Natural killer cell (primary cell): Measurements from ENCODE around the gene CISD3. TPM values are rescaled to one million over a fixed set of nuclear protein-coding genes. Genes with fewer than 3 reads are reported as not detected.

Source experiments
- ATAC-seq, 3 donors: fragments of 150-1000 bp in 2 of 3; fragments of 200-7000 bp in 1 of 3; cut with Tn5 transposase; 1 replicate in 1 of 3; 2 replicates in 2 of 3; pipeline ENCODE4 v1.10.0; 2021; ENCODE audit warnings: mild to moderate bottlenecking in 2 of 3, moderate library complexity in 2 of 3
- DNase-seq, 2 donors: peaks; one replicate each; pipeline versions ENCODE4 v3.0.0 to v3.0.0-alpha.2; 2013 to 2021; ENCODE audit warnings: mixed read lengths in 1 of 2
- H3K27ac ChIP-seq: one replicate; pipeline ENCODE4 v1.5.1; 2013; ENCODE audit warnings: mild to moderate bottlenecking, low read length
- H3K27me3 ChIP-seq: one replicate; pipeline ENCODE4 v1.6.1; 2013; ENCODE audit warnings: low read length; ENCODE audit not compliant: control insufficient read depth, insufficient read depth
- H3K36me3 ChIP-seq: one replicate; pipeline ENCODE4 v1.6.1; 2013; ENCODE audit warnings: low read length; ENCODE audit not compliant: control insufficient read depth, insufficient read depth
- H3K4me1 ChIP-seq: one replicate; pipeline ENCODE4 v1.6.1; 2013; ENCODE audit warnings: low read length; ENCODE audit not compliant: control insufficient read depth, insufficient read depth
- H3K4me3 ChIP-seq: one replicate; pipeline ENCODE4 v1.5.1; 2013; ENCODE audit warnings: low read length
- H3K9me3 ChIP-seq: one replicate; pipeline ENCODE4 v1.6.1; 2013; ENCODE audit warnings: low read length; ENCODE audit not compliant: control insufficient read depth, insufficient read depth
- H3K27ac Mint-ChIP-seq, 2 donors: one replicate each; pipeline ENCODE4 v1.8.0; 2022; ENCODE audit warnings: mild to moderate bottlenecking in 2 of 2, mixed read lengths in 2 of 2, moderate library complexity in 1 of 2
- H3K27me3 Mint-ChIP-seq, 2 donors: one replicate each; pipeline ENCODE4 v1.8.0; 2022; ENCODE audit warnings: low read depth in 2 of 2, mixed read lengths in 2 of 2
- H3K36me3 Mint-ChIP-seq: one replicate; pipeline ENCODE4 v1.8.0; 2022; ENCODE audit warnings: mixed read lengths
- H3K4me1 Mint-ChIP-seq, 2 donors: one replicate each; pipeline ENCODE4 v1.8.0; 2022; ENCODE audit warnings: mixed read lengths in 2 of 2
- H3K4me3 Mint-ChIP-seq: one replicate; pipeline ENCODE4 v1.8.0; 2022; ENCODE audit warnings: mild to moderate bottlenecking, moderate library complexity, mixed read lengths
- H3K9me3 Mint-ChIP-seq, 2 donors: one replicate each; pipeline ENCODE4 v1.8.0; 2022; ENCODE audit warnings: mixed read lengths in 2 of 2
- WGBS: methylation state at CpG from one replicate; pipeline ENCODE4 v1.1.7; 2013; ENCODE audit warnings: missing lambda C conversion rate; ENCODE audit not compliant: insufficient coverage; 5-methylcytosine and 5-hydroxymethylcytosine counted together
- intact Hi-C: fragments of 100-400 bp; cut with micrococcal nuclease; formaldehyde crosslinking; loops from one replicate; pipeline ENCODE4 v1.14.2; 2022
- total RNA-seq, 4 donors: library from RNA; stranded (reverse); fragments of 120-200 nt in 1 of 4; gene quantifications; one replicate each; pipeline versions ENCODE4 v1.2.3 to v1.2.4, GENCODE V29; 2013 to 2022
- TF ChIP-seq, protein P1 (sequence below): fragments of 200-600 bp; IDR thresholded peaks from one replicate; pipeline ENCODE4 v1.8.0; 2022; ENCODE audit warnings: antibody characterized with exemption

Gene CISD3
- total RNA-seq, 3 donors from 2014 or later (not counting 1 experiment from before 2014, with no cell fraction given), result 32.6 to 37.4 (median 33.9) TPM

DNA sequence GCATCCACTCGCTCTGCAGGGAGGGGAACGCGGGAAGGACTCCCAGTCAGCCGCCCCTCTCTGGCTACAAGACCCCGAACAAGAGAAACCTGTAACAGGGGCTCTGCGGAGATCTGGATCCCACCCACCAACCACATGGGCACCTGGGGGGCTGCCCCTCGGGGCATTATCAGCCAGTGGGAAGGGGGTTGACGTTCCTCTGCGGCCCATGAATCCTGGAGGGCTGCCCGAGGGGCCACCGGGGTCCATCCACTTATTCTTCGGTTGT lies 19.8 kb downstream of the CISD3 start:
- peaks cover 39 to 43% of the 10 kb centered on the region in 2 donors for H3K27me3 Mint-ChIP-seq
- 8% methylated on average over 12 of the region's 12 CpGs for WGBS
- peaks cover 54 to 59% of the 10 kb centered on the region in 2 donors for H3K4me1 Mint-ChIP-seq
- H3K36me3 Mint-ChIP-seq, result peaks cover 7% of the 10 kb centered on the region
- H3K4me3 Mint-ChIP-seq, result peak overlapping the region; percentile 96
- no peaks in the 10 kb centered on the region for H3K9me3 Mint-ChIP-seq
- Histone ChIP-seq H3K36me3 (peaks cover 5% of the 10 kb centered on the region), H3K27me3 (peaks cover 41% of the 10 kb centered on the region), H3K27ac (no peak overlapping the region), H3K4me1 (peaks cover 71% of the 10 kb centered on the region), H3K4me3 (peak overlapping the region; percentile 17), H3K9me3 (no peaks in the 10 kb centered on the region)
- ATAC-seq, result no peak
- DNase-seq, result peak in 1 of 2 donors; percentile 27
- intact Hi-C loops, result loop anchor here (5.0 to 10.0 kb wide), 4 partner anchors 45 to 402 kb away; partner anchors contain the start of genes MLLT6 and PLXDC1
- H3K27ac Mint-ChIP-seq, result no peak overlapping the region
- TF ChIP-seq, protein P1, sequence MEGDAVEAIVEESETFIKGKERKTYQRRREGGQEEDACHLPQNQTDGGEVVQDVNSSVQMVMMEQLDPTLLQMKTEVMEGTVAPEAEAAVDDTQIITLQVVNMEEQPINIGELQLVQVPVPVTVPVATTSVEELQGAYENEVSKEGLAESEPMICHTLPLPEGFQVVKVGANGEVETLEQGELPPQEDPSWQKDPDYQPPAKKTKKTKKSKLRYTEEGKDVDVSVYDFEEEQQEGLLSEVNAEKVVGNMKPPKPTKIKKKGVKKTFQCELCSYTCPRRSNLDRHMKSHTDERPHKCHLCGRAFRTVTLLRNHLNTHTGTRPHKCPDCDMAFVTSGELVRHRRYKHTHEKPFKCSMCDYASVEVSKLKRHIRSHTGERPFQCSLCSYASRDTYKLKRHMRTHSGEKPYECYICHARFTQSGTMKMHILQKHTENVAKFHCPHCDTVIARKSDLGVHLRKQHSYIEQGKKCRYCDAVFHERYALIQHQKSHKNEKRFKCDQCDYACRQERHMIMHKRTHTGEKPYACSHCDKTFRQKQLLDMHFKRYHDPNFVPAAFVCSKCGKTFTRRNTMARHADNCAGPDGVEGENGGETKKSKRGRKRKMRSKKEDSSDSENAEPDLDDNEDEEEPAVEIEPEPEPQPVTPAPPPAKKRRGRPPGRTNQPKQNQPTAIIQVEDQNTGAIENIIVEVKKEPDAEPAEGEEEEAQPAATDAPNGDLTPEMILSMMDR, result no peak

DNA sequence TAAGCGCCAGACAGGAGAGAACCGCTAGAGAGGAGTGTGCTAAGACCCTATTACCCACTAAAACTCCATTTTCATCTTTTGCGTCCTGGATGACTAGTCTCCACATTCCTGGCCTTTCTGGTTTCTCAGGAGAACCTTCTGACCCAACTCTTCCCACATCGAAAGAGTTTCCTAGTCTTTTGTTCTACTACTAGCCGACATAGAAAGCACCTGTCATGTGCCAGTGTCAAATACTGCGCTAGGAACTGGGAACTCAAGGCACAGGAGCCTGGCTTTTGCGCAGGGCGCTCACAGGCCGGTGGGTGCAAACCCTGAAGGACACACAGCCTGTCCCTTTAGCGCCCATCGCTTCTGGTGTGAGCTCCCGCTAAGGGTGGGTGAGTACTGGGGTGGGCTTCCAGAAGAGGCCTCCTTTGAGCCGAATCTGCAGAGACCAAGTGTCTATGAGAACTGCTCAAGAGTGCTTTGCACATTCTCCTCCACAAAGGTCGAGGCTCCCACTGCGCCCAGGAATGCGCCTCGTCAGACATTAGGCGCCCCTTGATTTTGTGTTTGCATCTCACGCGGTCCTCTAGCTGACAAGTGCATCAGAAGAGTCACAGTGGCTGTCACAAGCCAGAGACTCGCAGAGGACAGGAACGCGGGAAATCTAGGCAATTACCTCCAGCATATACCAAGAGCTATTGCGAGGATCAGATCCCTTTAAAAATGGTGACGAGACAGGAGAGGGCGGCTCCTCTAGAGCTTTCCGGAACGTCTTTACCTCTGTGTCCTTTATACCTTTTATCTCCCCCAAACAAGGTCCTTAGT lies 20.4 kb downstream of the CISD3 start:
- no peak for ATAC-seq
- peak in 1 of 2 donors; percentile 49 for DNase-seq
- H3K27ac Mint-ChIP-seq, result peak overlapping the region; percentile 10 to 85
- TF ChIP-seq, protein P1, result no peak
- peaks cover 39 to 43% of the 10 kb centered on the region in 2 donors for H3K27me3 Mint-ChIP-seq
- H3K36me3 Mint-ChIP-seq, result peaks cover 7% of the 10 kb centered on the region
- peaks cover 71% of the 10 kb centered on the region for H3K4me1 ChIP-seq
- H3K9me3 ChIP-seq, result no peaks in the 10 kb centered on the region
- WGBS, result 14% methylated on average over 28 of the region's 28 CpGs
- intact Hi-C loops, result loop anchor here (5.0 to 10.0 kb wide), 4 partner anchors 46 to 402 kb away; partner anchors contain the start of genes MLLT6 and PLXDC1
- peak overlapping the region; percentile 96 for H3K4me3 Mint-ChIP-seq
- peaks cover 7% of the 10 kb centered on the region for H3K36me3 ChIP-seq
- H3K27ac ChIP-seq, result no peak overlapping the region
- peaks cover 54 to 59% of the 10 kb centered on the region in 2 donors for H3K4me1 Mint-ChIP-seq
- no peak overlapping the region for H3K4me3 ChIP-seq
- H3K9me3 Mint-ChIP-seq, result no peaks in the 10 kb centered on the region
- peaks cover 41% of the 10 kb centered on the region for H3K27me3 ChIP-seq

DNA sequence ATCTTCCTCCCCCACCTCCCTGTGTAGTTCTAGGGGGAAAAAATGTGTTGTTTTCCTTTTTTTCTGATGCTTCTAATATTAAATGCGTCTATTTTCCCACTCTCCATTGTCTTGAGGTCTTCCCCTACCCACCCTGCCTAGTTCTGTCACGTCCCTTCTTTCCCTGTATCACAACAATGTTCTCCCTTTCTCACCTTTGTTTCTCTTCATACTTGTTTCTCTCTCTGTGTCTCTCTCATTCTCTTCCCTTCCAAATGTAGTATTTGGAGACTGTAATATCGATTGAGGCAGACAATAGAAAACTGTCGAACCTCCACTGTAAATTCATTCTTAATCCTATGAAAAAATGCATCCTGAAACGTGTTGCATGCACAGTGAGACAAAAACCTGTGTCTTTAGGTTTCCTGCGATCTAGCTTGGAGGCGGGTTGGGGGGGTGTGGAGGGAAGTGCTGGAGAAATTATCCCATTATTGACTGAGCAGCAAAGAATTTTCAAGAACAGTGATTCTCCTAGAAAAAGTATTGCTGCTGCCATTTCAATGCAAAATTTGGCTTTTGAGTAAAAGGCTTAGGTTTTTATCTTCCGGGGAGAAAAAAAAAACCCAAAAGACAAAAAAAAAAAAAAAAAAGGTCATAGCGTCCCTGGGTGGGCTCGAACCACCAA lies 21.1 kb downstream of the CISD3 start:
- Mint-ChIP-seq H3K4me3 (peak overlapping the region; percentile 96), H3K27me3 (peaks cover 31 to 35% of the 10 kb centered on the region in 2 donors), H3K9me3 (no peaks in the 10 kb centered on the region), H3K36me3 (peaks cover 7% of the 10 kb centered on the region), H3K27ac (peak overlapping the region; percentile 85 to 86), H3K4me1 (peaks cover 54 to 59% of the 10 kb centered on the region in 2 donors)
- TF ChIP-seq, protein P1, result no peak
- intact Hi-C loops, result loop anchor here (5.0 to 10.0 kb wide), 4 partner anchors 46 to 401 kb away; partner anchors contain the start of genes MLLT6 and PLXDC1
- Histone ChIP-seq H3K4me1 (peaks cover 71% of the 10 kb centered on the region), H3K36me3 (peaks cover 14% of the 10 kb centered on the region), H3K27ac (peak overlapping the region; percentile 86), H3K27me3 (peaks cover 38% of the 10 kb centered on the region), H3K4me3 (peak overlapping the region; percentile 80), H3K9me3 (no peaks in the 10 kb centered on the region)
- DNase-seq, result peak in 1 of 2 donors; percentile 26
- ATAC-seq, result no peak
- WGBS, result 3% methylated on average over 9 of the region's 10 CpGs
